ENCODE measurements around the gene CLIC4. TPM values are rescaled to one million over a fixed set of nuclear protein-coding genes. Genes with fewer than 3 reads are reported as not detected.

CLIC4 gene
- total RNA-seq, 4 donors from 2014 or later = 37.3 to 74.5 (median 45.6) TPM

- H3K9me3 ChIP-seq = no peaks in the 10 kb centered on the region
- no peak overlapping the region for H3K27ac ChIP-seq
- H3K27me3 ChIP-seq = peaks cover 13 to 20% (median 15%) of the 10 kb centered on the region in 3 donors
- no peaks in the 10 kb centered on the region for H3K4me1 ChIP-seq
- TF ChIP-seq POLR2A (IDR thresholded peaks at IDR 0.05) = no peak
- TF ChIP-seq CTCF (IDR thresholded peaks at IDR 0.05 in 4 of 5, conservative IDR thresholded peaks at IDR 0.05 in 1 of 5) = no peak
- DNase-seq (no peak), ATAC-seq (no peak)
- no peaks in the 10 kb centered on the region for H3K36me3 ChIP-seq
- intact Hi-C loops (cut with DNase I; ENCODE audit: low total_unique reads) (no loop called here), in situ Hi-C loops (cut with MboI; ENCODE audit: low sequenced_read_pairs in 4 of 4) (no loop called here)
- no peak overlapping the region for H3K4me3 ChIP-seq
Measured at GRCh38 chr1:24870551-24871195, 125.4 kb downstream of the CLIC4 start.

GRCh38 chr1:24871306-24871901 lies 126.2 kb downstream of the CLIC4 start:
- DNase-seq (no peak), ATAC-seq (no peak)

GRCh38 chr1:24872061-24872850 lies 127.0 kb downstream of the CLIC4 start:
- H3K4me3 ChIP-seq = no peak overlapping the region
- DNase-seq (peak in 1 of 2 donors; percentile 25), ATAC-seq (no peak)
- intact Hi-C loops (cut with DNase I; ENCODE audit: low total_unique reads) (no loop called here), in situ Hi-C loops (cut with MboI; ENCODE audit: low sequenced_read_pairs in 4 of 4) (no loop called here)
- no peaks in the 10 kb centered on the region for H3K4me1 ChIP-seq
- H3K9me3 ChIP-seq = no peaks in the 10 kb centered on the region
- peaks cover 11 to 16% (median 13%) of the 10 kb centered on the region in 3 donors for H3K27me3 ChIP-seq
- no peak overlapping the region for H3K27ac ChIP-seq
- TF ChIP-seq POLR2A (IDR thresholded peaks at IDR 0.05) = no peak
- no peak for TF ChIP-seq CTCF (IDR thresholded peaks at IDR 0.05 in 4 of 5, conservative IDR thresholded peaks at IDR 0.05 in 1 of 5)
- no peaks in the 10 kb centered on the region for H3K36me3 ChIP-seq

More at GRCh38 chr1:24871306-24871901, 126.2 kb downstream of the CLIC4 start:
- H3K4me3 ChIP-seq = no peak overlapping the region
- peaks cover 13 to 20% (median 15%) of the 10 kb centered on the region in 3 donors for H3K27me3 ChIP-seq
- intact Hi-C loops (cut with DNase I; ENCODE audit: low total_unique reads) (no loop called here), in situ Hi-C loops (cut with MboI; ENCODE audit: low sequenced_read_pairs in 4 of 4) (no loop called here)
- no peak overlapping the region for H3K27ac ChIP-seq
- no peak for TF ChIP-seq CTCF (IDR thresholded peaks at IDR 0.05 in 4 of 5, conservative IDR thresholded peaks at IDR 0.05 in 1 of 5)
- TF ChIP-seq POLR2A (IDR thresholded peaks at IDR 0.05) = no peak
- no peaks in the 10 kb centered on the region for H3K4me1 ChIP-seq
- no peaks in the 10 kb centered on the region for H3K36me3 ChIP-seq
- no peaks in the 10 kb centered on the region for H3K9me3 ChIP-seq

- Histone ChIP-seq H3K27ac (no peak overlapping the region), H3K4me3 (no peak overlapping the region), H3K9me3 (no peaks in the 10 kb centered on the region), H3K36me3 (no peaks in the 10 kb centered on the region), H3K27me3 (peaks cover 2 to 13% (median 6%) of the 10 kb centered on the region in 3 donors), H3K4me1 (no peaks in the 10 kb centered on the region)
- TF ChIP-seq CTCF (IDR thresholded peaks at IDR 0.05 in 4 of 5, conservative IDR thresholded peaks at IDR 0.05 in 1 of 5) (no peak), POLR2A (IDR thresholded peaks at IDR 0.05) (no peak)
- intact Hi-C loops (cut with DNase I; ENCODE audit: low total_unique reads) (no loop called here), in situ Hi-C loops (cut with MboI; ENCODE audit: low sequenced_read_pairs in 4 of 4) (no loop called here)
- ATAC-seq = no peak
- DNase-seq = no peak
Measured at GRCh38 chr1:24873148-24873547, 127.9 kb downstream of the CLIC4 start.
